Hepatic stellate cell (primary cell): ENCODE results near the gene PARK7.
A peak's percentile ranks its signal among the peaks of the same experiment; 100 is the strongest.
"Not testable (repeated sequence)": the region's sequence is repeated elsewhere in the genome, so short reads cannot be mapped to it uniquely, and the experiment has no call there.

ENCODE experiments used
- DNase-seq: peaks from one replicate; pipeline ENCODE4 v3.0.0; 2011; ENCODE audit warnings: low spot score

Gene PARK7

DNA sequence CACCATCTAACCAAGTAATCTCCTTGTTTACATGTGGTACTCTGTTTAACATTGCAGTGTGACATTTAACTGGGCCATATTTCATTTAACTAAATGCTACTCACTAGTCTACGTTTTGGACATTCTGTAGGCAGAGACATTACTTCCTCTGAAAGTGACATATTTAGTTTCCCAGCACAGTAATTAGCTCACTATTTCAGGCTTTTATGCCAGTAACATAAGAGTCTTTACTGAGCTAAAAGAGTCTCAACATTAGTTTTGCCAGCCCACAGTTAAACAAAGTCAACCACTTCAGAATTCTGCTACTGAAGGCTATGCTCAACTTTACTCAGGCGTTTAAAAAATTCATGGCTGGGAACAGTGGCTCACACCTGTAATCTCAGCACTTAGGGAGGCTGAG lies 18.3 kb upstream of the PARK7 start:
- DNase-seq = no peak

DNA sequence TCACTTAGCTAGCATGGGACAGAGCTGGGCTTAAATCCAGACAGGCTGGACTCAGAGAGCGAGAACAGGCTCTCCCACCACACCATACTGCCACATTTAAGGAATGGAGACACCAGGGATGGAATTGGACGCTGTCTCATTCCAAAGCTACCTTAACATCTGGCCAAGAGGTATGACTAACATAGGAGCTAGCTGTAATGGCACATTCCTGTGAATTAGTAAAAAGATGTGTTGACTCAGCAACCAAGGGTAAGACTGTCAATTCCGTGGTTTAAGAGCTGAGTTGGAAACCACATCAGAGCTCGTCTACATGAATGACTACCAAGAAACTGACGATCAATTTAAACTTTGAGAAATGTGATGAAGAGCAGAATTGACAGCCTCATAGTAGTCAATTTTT lies 12.6 kb upstream of the PARK7 start:
- peak; percentile 44 for DNase-seq

DNA sequence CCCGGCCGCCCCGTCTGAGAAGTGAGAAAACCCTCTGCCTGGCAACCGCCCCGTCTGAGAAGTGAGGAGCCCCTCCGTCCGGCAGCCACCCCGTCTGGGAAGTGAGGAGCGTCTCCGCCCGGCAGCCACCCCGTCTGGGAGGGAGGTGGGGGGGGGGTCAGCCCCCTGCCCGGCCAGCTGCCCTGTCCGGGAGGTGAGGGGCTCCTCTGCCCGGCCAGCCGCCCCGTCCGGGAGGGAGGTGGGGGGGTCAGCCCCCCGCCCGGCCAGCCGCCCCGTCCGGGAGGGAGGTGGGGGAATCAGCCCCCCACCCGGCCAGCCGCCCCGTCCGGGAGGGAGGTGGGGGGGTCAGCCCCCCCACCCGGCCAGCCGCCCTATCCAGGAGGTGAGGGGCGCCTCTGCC lies 8.7 kb upstream of the PARK7 start:
- not testable (repeated sequence) for DNase-seq

DNA sequence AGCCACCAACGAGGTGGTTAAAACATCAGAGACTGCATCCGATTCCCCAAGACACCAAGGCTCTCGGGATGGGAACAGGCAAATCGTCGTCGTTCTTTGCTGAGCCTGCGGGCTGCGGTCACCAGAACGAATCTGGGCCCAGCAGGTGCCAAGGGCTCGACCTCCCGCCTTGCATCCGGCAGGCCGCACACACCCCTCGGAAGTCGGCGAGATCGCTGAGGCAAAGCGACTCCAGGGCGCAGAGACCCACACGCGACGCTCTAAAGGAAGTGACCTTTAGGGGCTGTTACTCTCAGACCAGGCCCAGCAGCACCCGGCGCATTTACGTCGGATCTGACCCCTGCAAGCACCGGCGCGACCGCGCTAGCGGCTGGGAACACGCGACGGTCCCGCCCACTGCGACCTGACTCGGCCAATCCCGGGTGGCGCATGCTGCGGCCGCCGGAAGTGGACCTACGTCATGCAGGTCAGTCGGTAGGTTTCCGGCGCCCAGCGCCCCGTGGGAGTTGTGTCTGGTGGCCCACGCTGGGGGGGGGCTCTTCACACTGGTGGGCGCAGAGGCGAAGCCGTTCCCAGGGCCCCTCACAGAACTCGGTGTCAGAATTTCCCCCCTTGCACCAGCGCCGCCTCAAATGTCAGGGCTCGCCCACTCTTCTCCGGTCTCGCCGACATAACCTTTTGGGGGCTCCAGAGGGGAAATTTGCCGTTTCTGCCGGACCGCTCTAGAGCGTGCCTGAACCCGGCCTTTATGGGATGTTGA lies 7.5 kb upstream of the PARK7 start:
- DNase-seq = peak; percentile 83

DNA sequence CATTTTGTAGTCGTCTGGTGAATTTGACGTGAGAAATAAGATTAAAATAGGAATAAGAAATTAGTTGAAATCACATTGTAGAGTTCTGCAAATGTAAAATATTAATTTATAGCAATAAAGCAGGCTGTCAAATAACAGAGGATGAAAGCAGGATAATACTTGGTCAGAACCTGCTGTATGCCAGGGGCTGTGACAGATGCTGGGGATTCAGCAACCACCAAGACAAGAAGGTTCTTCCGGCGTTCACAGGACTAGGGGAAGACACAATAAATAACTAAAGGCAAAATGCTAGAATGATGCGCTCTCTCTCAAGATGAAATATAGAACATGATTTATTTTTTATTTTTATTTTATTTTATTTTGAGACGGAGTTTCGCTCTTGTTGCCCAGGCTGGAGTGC lies 6.8 kb upstream of the PARK7 start:
- DNase-seq = no peak

DNA sequence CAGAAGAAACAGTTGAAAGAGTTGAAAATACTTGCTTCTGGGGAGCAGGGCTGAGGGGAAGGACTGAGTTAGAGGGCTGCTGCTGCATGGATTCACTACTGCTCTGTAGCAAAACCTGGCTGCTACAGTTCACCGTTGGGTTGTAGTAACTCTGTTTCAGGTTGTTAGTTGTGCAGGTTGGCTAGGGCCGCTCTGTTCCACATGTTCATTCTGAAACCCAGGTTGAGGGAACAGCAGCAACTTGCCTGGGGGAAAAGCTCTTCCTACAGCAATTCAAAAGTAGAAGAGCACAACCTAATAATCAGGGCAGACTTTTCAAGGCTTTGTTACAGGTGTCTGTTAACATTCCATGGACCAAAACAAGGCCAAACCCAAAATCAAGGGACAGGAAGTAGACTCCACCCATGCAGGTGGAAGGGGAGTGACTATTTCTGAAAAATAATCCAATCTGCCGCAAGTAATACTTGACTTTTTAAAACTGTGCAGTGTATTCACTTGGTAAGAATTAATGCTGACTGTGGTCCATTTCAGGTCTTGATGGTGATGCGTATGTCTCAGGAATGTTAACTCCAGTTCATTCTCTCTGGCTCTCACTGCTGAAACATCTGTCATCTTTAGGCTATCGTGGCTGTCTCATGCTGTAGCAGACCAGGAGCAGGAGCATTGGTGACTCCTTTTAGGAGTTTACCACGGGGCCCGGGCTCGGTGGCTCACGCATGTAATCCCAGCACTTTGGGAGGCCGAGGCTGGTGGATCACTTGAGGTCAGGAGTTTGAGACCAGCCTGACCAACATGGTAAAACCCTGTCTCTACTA lies 5.1 kb upstream of the PARK7 start:
- peak; percentile 60 for DNase-seq

DNA sequence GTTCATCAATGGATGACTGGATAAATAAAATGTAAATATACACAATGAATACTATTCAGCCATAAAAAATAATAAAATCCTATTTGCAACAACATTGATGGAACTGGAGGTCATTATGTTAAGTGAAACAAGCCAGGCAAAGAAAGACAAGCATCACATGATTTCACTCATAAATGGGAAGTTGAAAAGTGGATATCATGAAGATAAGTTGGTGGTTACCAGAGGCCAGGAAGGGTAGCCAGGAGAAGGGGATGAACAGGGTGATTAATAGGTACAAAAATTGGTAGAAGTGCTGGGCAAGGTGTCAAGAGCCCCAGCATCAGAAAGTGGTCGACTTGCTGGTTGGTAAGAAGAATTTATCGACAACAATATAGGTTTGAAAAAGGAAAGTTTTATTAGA lies 1.3 kb upstream of the PARK7 start:
- DNase-seq = no peak

DNA sequence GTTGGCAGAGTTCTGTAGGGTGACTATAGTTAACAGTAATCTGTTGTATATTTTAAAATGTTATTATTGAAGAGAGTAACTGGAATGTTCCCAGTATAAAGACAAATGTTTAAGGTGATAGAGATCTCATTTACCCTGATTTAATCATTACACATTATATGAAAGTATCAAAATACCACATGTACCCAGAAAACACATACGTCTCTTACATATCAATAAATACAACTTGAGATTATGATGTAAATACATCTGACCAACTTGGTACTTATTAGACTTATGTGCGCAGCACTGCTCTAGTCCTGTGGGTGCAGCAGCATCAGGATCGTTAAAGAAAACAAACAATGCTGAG lies 670 bp upstream of the PARK7 start:
- no peak for DNase-seq

DNA sequence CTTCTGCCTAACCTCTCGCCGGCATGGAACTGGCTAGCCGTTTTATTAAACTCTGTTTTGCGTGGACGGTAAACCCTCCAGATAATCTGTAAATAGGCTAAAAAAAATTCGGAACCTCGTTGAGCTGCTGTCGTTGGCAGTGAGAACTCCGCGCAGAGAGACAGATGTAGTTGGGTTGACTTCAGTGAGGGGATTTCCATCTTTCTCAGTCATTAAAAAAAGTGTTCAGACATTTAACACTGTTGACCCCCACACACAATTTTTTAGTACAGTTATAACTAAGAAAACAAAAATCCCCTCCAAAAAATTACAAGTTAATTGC lies 464 bp downstream of the PARK7 start:
- peak; percentile 42 for DNase-seq

DNA sequence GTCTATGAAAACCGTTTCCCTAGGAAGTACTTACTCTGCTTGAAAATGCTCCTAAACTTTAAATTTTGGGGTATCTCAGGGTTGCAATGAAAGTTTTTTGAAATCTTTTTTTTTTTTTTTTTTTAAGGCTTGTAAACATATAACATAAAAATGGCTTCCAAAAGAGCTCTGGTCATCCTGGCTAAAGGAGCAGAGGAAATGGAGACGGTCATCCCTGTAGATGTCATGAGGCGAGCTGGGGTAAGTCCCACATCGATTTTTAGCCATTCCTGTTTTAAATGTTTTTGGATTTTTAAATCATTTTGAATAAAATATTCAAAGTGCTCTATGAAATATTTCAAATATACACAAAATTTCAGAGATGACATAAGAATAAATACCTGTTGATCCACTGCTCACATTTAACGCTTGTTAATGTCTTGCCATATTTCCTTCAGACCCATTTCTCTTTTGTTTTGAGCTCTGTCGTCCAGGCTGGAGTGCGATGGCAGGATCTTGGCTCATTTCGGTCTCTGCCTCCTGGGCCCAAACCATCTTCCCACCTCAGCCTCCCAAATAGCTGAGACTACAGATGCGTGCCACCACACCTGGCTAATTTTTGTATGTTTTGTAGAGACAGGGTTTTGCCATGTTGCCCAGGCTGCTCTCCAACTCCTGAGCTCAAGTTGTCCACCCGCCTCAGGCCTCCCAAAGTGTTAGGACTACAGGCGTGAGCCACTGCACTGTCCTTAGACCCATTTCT lies 1.3 kb downstream of the PARK7 start:
- DNase-seq = no peak

DNA sequence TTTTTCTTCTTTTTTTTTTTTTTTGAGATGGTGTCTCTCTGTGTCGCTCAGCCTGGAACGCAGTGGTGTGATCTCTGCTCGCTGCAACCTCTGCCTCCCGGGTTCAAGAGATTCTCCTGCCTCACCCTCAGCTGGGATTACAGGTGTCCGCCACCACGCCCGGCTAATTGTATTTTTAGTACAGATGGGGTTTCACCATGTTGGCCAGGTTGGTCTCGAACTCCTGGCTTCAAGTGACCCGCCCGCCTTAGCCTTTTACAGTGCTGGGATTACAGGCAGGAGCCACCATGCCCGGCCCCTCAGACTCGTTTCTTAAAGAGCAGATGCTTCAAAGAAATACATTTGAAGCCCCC lies 1.8 kb downstream of the PARK7 start:
- DNase-seq = not testable (repeated sequence)

DNA sequence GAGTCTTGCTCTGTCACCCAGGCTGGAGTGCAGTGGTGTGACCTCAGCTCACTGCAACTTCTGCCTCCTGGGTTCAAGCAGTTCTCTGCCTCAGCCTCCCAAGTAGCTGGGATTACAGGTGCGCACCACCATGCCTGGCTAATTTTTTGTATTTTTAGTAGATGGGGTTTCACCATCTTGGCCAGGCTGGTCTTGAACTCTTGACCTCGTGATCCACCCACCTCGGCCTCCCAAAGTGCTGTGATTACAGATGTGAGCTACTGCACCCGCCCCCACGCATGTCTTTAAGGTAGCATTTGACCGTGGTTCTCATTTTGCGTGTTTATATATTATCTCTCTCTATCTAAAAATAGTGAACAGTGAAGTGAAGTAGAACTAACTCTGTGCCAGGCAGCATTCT lies 2.3 kb downstream of the PARK7 start:
- not testable (repeated sequence) for DNase-seq

DNA sequence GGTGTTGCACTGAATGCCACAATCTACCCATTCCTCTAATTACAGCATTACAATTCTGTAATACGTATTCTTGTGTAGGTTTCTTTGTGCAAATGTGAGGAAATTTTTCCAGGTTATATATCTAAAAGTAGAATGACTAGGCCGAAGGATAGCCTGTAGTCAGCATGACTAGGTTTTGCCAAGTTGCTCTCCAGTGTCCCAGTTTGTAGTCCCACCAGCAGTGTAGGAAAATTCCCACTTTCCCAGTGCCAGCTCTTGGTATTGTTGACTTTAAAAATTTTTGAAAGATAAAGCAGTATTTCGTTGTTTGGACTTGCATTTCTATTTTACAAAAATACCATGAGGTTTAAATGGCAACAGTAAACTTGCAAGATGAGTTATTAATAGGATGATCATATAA lies 3.0 kb downstream of the PARK7 start:
- DNase-seq = no peak

DNA sequence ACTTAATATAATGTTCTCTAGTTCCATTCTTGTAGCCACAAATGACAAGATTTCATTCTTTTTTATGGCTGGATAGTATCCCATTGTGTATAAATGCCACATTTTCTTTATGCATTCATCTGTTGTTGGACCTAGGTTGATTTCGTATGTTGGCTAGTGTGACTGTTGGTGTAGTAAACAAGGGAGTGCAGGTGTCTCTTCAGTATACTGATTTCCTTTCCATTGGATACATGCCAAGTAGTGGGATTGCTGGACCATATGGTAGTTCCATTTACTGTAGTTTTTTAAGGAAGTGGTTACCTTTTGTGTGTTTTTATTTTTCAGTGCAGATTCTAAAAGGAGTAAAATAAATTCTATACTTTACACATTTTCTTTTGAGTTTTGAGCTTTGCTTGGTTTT lies 5.7 kb downstream of the PARK7 start:
- DNase-seq = no peak

DNA sequence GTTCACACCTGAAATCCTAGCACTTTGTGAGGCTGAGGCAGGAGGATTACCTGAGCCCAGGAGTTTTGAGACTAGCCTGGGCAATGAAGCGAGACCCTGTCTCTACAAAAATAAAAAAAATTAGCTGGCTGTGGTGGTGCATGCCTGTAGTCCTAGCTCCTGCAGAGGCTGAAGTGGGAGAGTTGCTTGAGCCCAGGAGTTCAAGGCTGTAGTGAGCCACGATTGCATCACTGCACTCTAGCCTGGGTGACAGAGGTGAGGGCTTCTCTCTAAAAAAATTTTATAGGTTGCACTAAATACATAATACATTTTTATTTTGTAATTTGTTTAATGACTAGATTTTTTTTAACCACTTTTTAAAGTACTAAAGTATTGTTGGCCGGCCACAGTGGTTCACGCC lies 6.1 kb downstream of the PARK7 start:
- DNase-seq = no peak

DNA sequence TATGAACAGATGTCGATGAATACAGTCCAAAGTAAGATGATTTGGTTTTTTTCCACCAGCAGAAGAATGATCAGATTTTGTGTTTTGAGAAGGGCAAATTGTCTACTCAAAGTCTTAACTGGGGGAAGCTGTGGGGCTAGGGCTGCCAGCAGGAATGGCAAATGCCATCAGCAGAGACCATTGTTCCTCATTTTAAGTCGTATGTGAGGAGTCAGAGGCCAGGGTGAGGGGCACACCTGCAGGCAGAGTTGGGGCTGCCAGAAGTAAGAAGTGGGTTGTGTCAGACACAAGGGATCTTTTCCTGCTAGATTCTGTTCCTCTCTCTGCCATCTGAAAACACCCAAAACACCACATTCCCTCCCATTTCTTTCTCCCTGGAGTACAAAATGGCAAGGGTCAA lies 8.7 kb downstream of the PARK7 start:
- DNase-seq = no peak

DNA sequence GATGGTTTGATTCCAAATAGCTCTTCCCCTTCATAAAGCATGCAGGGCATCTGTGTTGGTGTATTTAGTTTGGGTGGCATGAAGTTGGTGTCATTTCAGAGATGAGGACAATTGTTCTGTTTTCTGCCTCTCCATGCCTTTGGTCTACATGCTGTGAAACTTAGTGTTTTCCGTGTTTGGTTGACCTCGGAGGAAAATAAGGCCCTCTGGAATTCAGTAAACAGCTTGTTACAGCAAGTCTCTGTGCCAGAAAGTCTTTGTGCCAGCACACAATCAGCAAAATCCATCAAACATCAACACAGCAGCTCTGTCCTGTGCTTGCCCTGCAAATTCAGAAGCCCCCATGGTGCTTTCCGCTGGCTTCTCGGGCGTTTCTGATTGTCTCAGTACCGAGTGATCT lies 9.5 kb downstream of the PARK7 start:
- no peak for DNase-seq

DNA sequence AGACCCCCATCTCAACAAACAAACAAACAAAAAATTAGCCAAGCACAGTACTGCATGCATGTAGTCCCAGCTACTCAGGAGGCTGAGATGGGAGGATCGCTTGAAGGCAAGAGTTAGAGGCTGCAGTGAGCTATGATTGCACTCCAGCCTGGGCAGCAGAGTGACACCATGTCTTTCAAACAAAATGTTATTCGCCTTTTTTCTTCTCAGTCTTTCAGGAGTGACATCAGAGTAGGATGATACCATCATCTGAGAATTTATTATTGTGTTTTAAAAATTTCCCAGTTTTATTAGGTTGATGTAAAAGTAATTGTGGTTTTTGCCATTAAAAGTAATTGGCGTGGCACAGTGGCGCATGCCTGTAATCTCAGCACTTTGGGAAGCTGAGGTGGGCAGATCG lies 10.8 kb downstream of the PARK7 start:
- DNase-seq = no peak

DNA sequence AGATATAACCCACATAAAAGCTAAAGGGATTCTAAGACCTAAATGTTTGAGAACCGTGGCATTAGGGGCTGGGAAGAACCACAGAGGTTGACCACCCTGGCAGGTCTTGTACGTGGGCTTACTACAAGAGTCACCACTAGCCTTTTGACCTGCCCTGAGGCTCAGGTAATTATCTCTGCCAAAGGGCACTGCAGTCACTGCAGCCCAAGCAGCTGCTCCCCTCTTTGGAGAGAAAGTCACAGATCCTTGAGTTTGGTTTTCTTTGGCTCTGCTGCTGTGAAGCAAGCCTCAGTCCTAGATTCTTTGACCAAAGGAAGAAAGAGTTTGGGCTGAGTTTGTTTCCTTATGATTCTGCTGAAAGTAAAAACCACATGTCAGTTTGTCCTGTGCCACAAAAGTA lies 11.6 kb downstream of the PARK7 start:
- DNase-seq = no peak

DNA sequence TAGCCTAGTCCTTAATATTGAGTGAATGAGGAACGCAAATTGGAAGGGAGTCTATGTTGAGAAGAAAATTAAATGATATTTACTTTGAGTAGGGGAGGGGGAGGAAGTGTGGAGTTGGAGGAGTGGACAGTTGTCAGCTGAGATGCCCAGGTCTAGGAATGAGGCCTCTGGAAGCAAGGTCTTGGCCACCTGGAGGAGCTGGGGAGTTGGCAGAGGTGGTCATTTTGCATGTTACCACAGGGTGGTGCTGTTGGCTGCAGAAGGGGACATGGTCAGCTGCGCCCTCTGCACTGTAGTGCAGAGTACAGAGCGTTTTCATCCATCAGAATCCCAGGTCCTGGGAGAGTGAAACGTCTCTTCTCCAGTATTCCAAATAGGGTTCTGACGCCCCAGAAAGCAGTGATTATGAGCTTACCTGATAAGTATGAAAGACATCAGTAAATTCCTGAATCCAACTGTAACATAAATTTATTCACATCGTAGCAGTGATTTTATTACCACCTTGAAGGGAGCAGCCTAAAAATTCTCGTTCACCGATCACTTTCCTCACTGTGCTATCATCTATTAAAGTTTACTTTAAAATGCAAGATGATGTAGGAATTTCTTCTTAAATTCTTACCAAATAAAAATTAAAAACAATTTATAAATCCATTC lies 13.8 kb downstream of the PARK7 start:
- peak; percentile 81 for DNase-seq

DNA sequence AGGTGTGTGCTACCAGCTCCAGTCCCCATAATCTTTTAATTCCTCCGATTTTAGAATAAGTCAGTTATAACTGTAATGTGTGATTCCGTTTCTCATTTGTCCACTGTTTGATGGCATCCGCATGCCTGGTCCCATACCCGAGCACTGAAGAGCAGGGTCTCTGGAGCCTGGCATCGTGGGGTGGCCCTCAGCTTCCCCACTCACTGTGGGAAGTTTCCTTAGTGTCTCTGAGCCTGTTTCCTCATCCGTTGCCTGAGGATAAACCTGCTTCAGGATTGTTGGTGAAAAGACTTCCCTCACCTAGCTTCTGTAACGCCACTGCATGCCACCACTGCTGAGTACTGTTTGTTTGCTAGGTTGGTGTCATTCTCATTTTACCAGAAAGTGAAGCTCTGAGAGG lies 19.5 kb downstream of the PARK7 start:
- DNase-seq = no peak

DNA sequence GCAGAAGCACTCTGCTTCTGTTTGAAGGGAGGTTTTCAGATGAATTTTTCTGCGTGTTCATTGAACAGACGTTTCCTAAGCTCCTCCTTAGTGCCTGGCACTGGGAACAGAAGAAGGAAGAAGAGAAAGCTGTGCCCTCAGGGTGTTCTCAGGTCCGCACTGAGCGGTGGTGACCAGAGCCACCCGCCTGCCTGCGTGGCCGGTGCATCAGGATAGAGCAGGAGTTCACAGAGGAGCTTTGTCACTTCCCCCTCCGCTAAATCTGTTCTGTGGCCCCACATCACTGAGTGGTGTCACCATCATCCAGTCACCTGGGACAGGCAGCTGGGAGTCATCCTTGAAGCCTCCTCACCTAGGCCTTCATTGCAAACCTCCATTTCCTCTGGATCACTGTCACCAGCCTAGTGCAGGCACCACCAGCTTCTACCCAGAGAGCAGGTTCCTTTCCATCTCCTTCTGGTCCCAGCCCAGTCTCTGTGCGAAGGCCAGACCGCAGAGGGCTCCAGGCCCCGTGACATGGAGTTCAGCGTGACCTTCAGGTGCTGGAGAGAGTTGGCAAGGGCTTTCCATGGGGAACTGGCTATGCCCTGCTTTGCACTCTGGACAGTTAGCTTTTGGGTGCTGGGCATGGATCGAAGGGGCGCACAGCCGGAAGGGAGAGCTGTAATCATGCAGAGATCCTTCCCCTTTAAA lies 21.7 kb downstream of the PARK7 start:
- DNase-seq = no peak
